ENCODE measurements around the gene HS3ST5.
"Not testable (repeated sequence)": the region's sequence is repeated elsewhere in the genome, so short reads cannot be mapped to it uniquely, and the experiment has no call there.

The HS3ST5 gene

GRCh38 chr6:114055349-114055748, 287.5 kb downstream of the HS3ST5 start:
- DNase-seq (ENCODE audit: low read depth, low spot score), result no peak

GRCh38 chr6:114053791-114054190, 289.0 kb downstream of the HS3ST5 start:
- DNase-seq (ENCODE audit: low read depth, low spot score), result no peak

- DNase-seq (ENCODE audit: low read depth, low spot score), result no peak
These were observed 290.7 kb downstream of the HS3ST5 start for GRCh38 chr6:114052141-114052540.

- DNase-seq (ENCODE audit: low read depth, low spot score), result no peak
These were observed 291.8 kb downstream of the HS3ST5 start for GRCh38 chr6:114051031-114051430.

- peak; percentile 51 for DNase-seq (ENCODE audit: low read depth, low spot score)
These were observed 293.4 kb downstream of the HS3ST5 start for GRCh38 chr6:114049367-114049966.

- DNase-seq (ENCODE audit: low read depth, low spot score), result not testable (repeated sequence)
These were observed 298.3 kb downstream of the HS3ST5 start for GRCh38 chr6:114044566-114044965.

- DNase-seq (ENCODE audit: low read depth, low spot score), result peak; percentile 66
These were observed 300.4 kb downstream of the HS3ST5 start for GRCh38 chr6:114042267-114043016.

- DNase-seq (ENCODE audit: low read depth, low spot score), result peak; percentile 61
These were observed 302.0 kb downstream of the HS3ST5 start for GRCh38 chr6:114040871-114041270.

- DNase-seq (ENCODE audit: low read depth, low spot score), result no peak
These were observed 303.0 kb downstream of the HS3ST5 start for GRCh38 chr6:114039841-114040240.

- DNase-seq (ENCODE audit: low read depth, low spot score), result no peak
These were observed 309.2 kb downstream of the HS3ST5 start for GRCh38 chr6:114033606-114034005.

GRCh38 chr6:114032721-114033120, 310.1 kb downstream of the HS3ST5 start:
- no peak for DNase-seq (ENCODE audit: low read depth, low spot score)

- no peak for DNase-seq (ENCODE audit: low read depth, low spot score)
These were observed 312.1 kb downstream of the HS3ST5 start for GRCh38 chr6:114030767-114031166.

- no peak for DNase-seq (ENCODE audit: low read depth, low spot score)
These were observed 318.1 kb downstream of the HS3ST5 start for GRCh38 chr6:114024746-114025145.

- DNase-seq (ENCODE audit: low read depth, low spot score), result no peak
These were observed 322.6 kb downstream of the HS3ST5 start for GRCh38 chr6:114020196-114020595.

GRCh38 chr6:114017146-114017545, 325.7 kb downstream of the HS3ST5 start:
- DNase-seq (ENCODE audit: low read depth, low spot score), result peak; percentile 43

GRCh38 chr6:114014106-114014505, 328.7 kb downstream of the HS3ST5 start:
- not testable (repeated sequence) for DNase-seq (ENCODE audit: low read depth, low spot score)

GRCh38 chr6:114011486-114011885, 331.3 kb downstream of the HS3ST5 start:
- not testable (repeated sequence) for DNase-seq (ENCODE audit: low read depth, low spot score)

- DNase-seq (ENCODE audit: low read depth, low spot score), result no peak
These were observed 332.3 kb downstream of the HS3ST5 start for GRCh38 chr6:114010540-114010939.

GRCh38 chr6:114009192-114009591, 333.6 kb downstream of the HS3ST5 start:
- DNase-seq (ENCODE audit: low read depth, low spot score), result no peak

- peak; percentile 27 for DNase-seq (ENCODE audit: low read depth, low spot score)
These were observed 334.5 kb downstream of the HS3ST5 start for GRCh38 chr6:114008331-114008730.

GRCh38 chr6:114007516-114007915, 335.3 kb downstream of the HS3ST5 start:
- peak; percentile 46 for DNase-seq (ENCODE audit: low read depth, low spot score)
